ENCODE data around the gene FOXO3.
"Not testable (repeated sequence)": the region's sequence is repeated elsewhere in the genome, so short reads cannot be mapped to it uniquely, and the experiment has no call there.

Gene FOXO3

DNA sequence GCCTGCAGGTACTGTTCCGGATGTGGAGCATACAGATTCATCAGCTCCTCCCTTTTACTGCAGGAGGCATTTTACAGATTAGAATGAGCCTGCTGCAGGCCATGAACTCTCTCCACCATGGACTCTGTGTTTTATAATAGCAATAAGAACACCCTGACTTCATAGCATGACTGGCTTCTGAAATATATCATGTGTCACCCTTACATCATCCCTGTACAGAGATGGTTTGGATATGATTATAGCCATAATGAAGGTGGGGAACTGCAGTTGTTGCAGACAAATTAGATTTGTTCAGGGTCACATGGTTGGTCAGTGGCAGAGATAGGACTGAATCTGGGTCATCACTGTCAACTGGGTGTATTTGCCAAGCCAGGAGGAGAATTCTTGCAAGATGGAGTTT lies 100.7 kb downstream of the FOXO3 start:
- peak; percentile 84 for DNase-seq (ENCODE audit: low read depth)

DNA sequence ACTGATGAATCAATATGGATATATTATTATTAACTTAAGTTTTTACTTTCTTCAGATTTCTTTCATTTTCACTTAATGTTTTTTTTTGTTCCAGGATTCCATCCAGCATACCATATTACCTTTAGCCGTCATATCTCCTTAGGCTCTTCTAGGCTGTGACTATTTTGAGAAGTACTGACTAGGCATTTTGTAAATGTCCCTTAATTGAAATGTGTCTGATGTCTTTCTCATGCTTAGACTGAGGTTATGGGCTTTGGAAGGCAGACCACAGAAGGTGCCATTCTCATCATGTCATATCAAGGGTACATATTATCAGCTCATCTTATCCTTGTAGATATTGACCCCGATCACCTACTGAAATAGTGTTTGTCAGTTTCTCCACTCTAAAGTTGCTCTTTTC lies 101.3 kb downstream of the FOXO3 start:
- no peak for DNase-seq (ENCODE audit: low read depth)

DNA sequence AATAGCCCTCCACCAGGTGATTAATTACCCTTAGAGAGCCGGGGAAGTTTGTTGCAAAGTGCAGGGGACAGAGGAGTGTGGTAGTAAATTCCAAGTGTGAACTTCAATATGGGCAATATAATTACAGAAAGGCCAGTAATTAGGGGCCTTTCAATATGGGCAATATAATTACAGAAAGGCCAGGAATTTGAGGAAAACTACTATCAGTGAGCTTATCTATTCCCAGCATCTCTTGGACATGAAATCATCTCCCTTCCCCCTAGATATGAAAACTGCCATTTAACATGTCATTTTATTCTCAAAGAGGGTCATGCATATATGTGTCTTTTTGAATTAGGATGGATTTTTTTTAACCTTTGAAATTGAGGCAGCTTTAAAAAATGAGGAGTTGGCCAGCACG lies 102.0 kb downstream of the FOXO3 start:
- DNase-seq (ENCODE audit: low read depth), result no peak

DNA sequence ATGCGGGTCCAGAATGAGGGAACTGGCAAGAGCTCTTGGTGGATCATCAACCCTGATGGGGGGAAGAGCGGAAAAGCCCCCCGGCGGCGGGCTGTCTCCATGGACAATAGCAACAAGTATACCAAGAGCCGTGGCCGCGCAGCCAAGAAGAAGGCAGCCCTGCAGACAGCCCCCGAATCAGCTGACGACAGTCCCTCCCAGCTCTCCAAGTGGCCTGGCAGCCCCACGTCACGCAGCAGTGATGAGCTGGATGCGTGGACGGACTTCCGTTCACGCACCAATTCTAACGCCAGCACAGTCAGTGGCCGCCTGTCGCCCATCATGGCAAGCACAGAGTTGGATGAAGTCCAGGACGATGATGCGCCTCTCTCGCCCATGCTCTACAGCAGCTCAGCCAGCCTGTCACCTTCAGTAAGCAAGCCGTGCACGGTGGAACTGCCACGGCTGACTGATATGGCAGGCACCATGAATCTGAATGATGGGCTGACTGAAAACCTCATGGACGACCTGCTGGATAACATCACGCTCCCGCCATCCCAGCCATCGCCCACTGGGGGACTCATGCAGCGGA lies 102.9 kb downstream of the FOXO3 start:
- DNase-seq (ENCODE audit: low read depth), result not testable (repeated sequence)

DNA sequence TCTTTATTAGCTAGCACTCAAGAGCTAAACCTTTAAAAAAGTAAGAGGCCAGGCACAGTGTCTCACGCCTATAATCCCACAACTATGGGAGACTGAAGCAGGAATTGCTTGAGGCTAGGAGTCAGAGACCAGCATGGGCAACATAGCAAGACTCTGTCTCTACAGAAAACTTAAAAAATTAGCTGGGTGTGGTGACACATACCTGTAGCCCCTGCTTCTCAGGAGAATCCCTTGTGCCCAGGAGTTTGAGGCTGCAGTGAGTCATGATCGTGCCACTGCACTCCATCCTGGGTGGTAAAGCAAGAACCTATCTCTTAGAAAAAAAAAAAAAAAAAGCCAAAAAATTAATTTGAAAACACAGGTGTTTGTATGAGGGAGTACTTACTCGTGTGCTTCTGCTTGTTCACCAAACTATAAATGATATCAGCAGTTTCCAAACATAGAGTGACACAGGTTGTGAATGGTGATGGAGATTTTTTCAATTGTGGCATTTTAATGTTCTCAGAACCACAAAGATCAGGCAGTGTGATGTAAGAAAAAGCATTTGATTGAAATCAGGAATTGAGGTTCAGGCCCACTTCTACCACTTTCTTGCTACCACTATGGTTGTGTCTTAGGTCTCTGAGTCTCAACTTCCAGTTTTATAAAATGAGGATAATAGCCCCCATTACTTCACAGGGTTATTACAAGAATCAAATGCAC lies 104.9 kb downstream of the FOXO3 start:
- DNase-seq (ENCODE audit: low read depth), result no peak

DNA sequence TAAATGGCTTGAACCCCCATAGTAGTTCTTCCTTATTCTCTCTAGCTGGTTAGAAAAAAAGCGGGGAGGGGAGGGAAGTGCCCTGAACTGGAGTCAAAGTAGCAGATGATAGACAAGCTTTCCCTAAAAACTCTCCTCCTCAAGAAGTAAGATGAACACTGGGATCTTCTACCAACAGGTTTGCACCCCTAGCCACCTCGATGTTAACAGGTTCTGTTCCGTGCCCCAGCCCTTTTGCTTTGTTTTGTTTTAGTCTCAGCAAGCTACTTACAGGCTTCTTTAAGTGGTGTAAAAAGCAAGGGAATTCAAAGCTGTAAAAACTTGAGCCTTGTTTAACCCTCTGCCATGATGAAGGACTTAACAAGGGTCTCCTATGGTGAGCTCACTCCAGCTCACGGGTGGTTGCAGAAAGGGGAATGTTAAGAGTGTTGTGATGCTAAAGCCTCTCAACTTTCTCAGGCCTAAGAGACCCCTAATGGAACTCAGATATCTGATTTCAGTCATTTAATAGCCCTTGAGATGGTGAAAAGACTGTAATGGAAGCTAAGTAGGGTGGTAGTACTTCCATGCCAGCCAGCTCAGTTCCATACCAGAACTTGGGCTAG lies 106.0 kb downstream of the FOXO3 start:
- DNase-seq (ENCODE audit: low read depth), result no peak

DNA sequence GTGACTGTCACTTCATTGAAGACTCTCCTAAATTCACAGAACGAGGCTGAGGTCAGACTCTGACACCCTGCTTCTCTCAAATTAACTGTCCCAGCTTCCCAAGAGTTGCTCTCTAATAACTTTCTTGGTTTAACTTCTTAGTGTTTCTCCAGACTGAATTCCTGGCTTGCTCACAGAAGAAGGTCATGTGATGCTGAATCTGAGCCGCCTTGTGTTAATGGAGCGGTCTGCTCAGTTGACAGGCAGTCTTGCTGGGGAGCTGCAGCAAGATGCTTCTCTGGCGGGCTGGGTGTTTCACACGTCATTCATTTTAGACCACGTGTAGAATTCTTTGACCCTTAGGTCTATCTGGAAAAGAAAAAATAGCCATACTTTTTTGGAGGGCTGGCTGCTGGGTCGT lies 107.3 kb downstream of the FOXO3 start:
- no peak for DNase-seq (ENCODE audit: low read depth)

DNA sequence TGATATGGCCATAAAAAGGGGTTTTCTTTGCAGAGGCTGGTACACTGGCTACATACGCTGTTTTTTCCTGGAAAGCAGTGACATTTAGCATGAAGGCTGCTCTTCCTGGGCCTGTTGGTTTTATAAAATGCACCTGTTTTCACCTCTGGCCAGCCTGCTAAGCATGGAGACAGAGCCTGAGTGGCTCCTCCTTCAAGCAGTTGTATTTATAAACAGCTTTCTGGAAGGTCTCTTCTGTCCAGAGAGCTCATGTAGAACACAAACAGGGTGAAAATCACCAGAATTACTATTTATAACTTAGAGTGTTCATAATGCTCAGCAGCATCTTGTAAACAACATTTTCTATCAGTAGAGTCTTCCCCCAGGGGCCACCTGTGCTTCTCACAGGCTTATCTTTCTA lies 109.0 kb downstream of the FOXO3 start:
- DNase-seq (ENCODE audit: low read depth), result no peak

DNA sequence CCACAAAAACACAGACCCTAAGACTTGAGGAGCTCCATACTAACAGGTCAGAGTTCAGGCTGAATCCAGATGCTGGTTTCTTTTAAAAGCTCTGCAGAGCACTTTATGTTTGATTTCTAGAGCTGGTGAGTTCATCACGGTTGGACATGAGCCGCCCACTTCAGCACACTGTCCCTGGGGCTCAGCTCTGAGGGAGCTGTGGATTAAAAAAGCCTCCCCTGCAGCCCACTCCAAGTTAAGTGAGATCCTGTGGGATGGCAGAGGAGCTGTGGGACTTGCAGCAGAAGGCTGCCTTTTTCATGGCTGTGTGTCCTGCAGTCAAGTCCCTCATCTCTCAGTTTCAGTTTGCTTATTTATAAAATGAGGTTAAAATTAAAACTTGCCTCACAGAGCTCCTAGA lies 110.5 kb downstream of the FOXO3 start:
- no peak for DNase-seq (ENCODE audit: low read depth)

DNA sequence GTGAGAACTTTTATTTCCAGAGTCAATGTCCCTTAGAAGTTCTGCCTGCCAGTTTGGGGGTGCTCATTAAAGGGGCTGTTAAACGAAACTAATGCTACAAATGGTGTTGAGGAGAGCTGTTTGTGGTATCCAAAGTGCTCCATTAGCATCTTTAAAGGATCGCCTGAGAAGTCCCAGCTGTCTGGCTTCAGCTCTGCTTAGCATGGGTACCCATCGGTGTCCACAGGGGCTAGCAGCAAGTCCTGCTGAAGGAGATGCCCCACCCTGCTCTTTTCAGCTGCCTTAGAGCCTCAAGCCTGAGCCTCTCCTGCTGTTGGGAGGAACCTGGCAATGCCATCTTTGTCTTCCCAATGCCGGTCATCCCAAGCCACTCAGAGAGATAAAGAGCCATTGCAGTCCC lies 111.1 kb downstream of the FOXO3 start:
- DNase-seq (ENCODE audit: low read depth), result no peak

DNA sequence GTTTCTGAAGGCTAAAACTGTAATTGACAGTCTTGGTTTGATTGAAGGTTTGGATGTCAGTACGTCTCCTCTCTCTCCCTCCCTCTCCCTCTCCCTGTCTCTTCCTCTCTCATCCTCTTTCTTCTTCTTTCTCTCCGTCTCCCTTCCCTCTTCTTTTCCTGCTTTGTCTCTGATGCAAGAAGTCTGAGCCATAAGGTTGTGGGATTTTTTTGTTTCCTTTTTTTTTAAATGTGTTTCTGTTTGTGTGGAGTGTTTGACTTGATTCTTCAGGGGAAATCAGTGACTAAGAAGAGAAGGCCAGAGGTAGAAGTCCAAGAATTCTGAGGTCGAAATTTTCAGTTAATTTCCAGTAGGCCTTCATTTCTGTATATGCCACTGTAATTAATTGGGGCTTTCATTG lies 111.9 kb downstream of the FOXO3 start:
- no peak for DNase-seq (ENCODE audit: low read depth)

DNA sequence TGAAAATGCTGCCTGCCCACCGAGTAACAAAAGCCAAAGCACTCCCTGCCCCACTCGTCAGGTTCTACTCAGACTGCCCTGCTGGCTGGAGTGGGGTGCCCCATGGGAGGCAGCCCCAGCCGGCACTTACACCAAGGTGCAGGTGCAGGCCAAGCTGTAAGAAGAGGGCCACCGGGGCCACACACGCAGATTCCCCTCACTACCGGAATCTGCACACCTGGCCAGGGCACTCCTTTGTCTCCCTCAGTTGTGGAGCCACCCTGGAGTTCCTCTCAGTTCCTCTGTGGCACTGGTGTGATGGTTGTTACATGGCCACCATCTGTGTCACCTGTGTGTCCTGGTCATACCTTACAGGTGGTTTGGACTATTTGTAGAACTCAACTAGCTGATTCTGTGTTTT lies 112.4 kb downstream of the FOXO3 start:
- DNase-seq (ENCODE audit: low read depth), result no peak

DNA sequence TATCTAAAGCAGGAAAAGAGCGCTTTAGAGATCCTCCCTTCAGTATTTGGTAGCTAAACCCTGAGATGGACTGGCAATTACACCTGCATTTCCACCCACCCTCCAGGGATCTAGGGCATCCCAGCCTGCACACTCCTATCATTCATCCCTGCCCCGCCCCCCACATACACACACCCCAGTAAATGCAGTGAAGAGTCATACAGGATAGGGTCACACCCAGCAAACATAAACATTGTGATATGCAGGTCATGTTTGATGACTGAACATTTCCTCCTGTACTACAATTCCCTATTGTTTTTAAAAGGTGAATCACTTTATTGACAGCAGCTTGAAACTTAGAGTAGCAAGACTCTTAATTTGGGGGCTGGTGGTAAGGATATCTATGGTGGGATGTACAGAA lies 112.9 kb downstream of the FOXO3 start:
- DNase-seq (ENCODE audit: low read depth), result peak; percentile 91

DNA sequence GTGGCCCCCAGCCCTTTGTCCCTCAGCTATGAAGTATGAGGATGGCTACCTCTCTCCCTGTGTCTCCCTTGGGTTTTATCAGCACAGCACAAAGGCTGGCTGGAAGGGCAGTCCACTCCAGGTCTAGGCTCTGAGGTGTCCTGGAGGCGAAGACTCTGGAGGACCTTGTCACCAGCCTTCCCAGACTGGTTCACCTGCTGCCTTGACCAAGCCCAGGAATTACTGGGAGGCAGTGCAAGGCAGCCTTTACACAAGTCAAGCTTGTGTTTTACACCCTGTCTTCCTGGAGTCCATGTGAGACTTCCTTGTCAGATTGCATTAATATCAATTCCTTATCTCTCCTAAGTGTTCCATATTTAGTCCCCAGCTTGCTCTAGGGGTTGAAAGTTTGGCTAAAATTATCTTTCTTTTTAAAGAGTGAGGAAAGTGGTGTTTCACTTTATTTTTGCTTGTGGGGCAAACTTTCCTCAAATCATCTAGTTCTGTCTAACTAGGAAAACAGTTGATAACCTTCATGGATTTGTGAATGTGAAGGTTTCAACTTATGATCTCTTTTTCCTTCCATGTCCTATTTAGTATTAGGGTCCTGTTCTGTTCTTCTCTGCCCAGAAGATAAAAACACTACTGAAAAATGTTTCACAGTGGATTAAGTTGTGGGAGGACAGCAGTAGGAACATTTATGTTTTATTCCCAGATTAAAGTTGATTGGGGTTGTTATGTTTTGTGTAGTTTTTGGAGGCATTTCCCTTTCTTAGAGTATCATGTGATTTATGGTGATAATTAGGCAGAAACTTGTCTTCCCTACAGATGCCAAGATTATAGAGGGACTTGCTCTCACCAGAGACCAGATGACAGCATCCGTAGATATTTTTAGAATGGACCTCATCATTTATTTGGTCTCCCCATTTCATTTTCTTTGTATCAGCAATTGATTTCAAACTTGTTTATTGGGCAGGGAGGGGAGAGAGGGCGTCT lies 114.8 kb downstream of the FOXO3 start:
- no peak for DNase-seq (ENCODE audit: low read depth)

DNA sequence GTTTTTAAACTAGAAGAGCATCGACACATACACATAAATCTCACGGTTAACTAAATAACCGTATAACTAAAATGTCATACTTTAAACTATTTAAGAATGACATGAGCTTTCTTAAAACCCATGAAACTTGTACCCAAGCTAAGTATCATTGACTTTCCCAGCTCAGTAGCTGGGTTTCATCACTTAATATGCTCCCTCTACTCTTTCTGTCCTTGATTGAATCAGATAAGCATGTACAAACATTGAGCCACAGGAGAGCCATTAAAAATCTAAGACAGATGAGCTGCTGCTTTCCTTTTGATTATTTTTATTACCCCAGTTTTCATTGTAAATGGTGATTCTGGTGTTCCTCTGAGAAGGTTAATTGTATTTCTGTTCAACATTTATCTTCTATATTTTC lies 115.8 kb downstream of the FOXO3 start:
- no peak for DNase-seq (ENCODE audit: low read depth)

DNA sequence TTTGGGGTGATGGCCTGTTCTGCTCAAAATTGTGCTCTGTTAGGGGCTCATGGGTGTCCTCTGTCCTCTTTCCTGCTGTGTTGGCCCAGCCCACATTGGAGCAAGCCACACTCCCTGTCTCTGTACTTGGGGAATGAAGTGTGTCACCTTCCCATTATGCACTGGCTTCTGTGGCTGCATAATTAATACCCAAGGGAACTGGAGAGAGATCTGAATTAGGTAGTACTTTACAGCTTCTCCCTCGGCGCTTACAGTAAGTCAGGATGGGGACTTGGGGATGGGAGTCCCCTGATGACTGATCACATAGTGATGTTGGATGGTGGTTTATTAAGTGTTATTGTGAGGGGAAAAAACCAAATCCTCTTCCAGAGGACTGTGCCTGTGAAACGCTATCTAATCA lies 116.6 kb downstream of the FOXO3 start:
- no peak for DNase-seq (ENCODE audit: low read depth)

DNA sequence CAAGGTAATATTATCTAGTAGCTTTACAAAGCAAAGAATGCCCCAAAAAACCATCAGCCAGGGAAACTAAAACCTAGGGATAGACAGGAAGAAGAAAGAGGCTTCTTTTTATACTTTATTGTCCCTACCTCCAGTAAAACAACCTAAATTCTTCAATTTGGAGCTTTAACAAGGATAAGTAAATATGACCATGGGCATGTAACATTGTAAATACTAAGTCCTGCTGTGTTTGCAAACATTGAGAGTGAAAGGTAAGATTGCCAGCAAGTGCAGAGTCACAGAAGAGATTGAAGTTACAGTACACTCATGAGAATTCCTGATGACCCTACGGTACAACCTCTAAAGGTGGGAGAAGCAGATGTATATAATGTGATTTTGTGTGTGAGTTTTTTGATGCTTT lies 117.2 kb downstream of the FOXO3 start:
- DNase-seq (ENCODE audit: low read depth), result no peak

DNA sequence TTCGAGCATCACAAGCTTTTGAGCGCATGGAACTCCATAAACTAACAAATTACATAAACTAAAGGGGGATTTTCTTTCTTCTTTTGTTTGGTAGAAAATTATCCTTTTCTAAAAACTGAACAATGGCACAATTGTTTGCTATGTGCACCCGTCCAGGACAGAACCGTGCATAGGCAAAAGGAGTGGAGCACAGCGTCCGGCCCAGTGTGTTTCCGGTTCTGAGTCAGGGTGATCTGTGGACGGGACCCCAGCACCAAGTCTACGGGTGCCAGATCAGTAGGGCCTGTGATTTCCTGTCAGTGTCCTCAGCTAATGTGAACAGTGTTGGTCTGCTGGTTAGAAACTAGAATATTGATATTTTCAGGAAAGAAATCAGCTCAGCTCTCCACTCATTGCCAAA lies 119.6 kb downstream of the FOXO3 start:
- DNase-seq (ENCODE audit: low read depth), result not testable (repeated sequence)

DNA sequence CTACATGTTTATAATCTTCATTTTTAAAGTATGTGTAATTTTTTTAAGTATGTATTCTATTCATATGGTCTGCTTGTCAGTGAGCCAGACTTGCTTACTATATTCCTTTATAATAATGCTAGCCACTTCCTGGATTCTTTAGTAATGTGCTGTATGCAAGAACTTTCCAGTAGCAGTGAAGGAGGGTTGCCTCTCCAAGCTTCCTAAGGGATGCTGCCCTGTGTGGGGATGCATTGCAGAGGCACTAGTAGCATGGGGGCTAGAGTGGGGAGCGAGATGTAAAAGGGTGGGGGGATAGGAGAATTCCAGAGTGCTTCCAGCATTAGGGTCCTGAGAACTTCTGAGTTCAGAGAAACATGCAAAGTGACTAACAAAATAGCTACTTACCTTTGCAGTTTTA lies 121.0 kb downstream of the FOXO3 start:
- DNase-seq (ENCODE audit: low read depth), result peak; percentile 39

DNA sequence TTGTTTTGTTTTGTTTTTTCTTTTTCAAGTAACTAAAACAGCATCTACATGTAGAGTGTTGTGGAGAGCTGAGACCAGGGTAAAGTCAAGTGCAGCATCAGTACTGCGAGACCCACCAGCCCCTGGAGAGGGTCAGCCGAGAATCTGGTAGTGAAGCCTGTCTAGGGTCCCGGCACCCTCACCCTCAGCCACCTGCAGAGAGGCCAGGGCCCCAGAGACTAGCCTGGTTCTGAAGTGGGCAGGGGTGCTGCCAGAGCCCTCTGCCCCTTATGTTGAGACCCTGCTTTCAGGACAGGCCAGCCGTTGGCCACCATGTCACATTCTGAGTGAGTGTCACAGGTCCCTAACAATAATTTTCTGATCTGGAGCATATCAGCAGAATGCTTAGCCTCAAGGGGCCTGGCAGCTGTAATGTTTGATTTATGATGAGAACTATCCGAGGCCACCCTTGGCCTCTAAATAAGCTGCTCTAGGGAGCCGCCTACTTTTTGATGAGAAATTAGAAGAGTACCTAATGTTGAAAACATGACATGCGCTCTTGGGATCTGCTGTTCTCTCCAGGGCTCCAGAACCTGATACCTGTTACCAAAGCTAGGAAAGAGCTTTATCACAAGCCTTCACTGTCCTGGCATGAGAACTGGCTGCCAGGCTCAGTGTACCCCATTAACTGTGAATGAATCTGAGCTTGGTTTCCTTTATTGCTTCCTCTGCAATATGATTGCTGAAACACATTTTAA lies 121.8 kb downstream of the FOXO3 start:
- DNase-seq (ENCODE audit: low read depth), result not testable (repeated sequence)

DNA sequence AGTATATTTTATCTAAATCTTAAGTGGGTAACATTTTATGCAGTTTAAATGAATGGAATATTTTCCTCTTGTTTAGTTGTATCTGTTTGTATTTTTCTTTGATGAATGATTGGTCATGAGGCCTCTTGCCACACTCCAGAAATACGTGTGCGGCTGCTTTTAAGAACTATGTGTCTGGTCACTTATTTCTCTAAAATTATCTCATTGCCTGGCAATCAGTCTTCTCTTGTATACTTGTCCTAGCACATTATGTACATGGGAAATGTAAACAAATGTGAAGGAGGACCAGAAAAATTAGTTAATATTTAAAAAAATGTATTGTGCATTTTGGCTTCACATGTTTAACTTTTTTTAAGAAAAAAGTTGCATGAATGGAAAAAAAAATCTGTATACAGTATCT lies 123.3 kb downstream of the FOXO3 start:
- DNase-seq (ENCODE audit: low read depth), result not testable (repeated sequence)

DNA sequence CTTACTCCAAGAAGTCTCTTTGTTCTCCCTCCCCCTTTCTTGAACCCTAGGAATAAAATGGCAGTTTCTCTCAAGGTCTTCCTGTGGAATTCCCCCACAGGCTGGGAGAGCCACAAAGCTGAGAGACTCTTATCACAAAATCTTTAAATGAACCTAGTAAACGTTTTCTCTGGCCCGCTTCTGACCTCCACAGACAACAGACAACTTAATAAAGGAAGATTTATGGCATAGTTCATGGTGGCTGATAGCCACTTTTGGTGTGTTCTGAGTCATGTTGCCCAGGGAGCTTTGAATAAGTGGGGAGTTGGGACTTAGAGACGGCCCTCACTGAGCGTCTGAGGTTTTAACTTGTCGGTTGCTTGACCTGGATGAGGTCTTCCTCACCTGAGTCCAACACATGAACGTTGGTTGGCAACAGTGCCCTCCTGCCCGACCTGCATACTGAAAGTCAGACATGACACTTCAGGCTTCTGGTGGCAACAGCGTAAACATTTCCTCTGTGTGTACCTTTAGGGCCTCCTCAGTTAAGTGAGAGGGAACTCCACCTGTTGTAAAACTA lies 124.1 kb downstream of the FOXO3 start:
- DNase-seq (ENCODE audit: low read depth), result peak; percentile 81

Measured in ELR (cell line).